SK-N-SH (cell line): ENCODE results near the gene NUDT1. TPM values are rescaled to one million over a fixed set of nuclear protein-coding genes. Genes with fewer than 3 reads are reported as not detected.
A peak's percentile ranks its signal among the peaks of the same experiment; 100 is the strongest.

Source experiments
- CTCF ChIA-PET: fragments of 300-600, 350-600 bp; formaldehyde crosslinking; extraction: SDS; loops from one replicate; lab custom pipeline; 2021; lab: Yijun Ruan, JAX
- POLR2A ChIA-PET: fragments of 350-600 bp; sonication (Branson Sonifier 250); formaldehyde crosslinking; extraction: SDS; loops from one replicate; lab custom pipeline; 2020; ENCODE audit warnings: antibody characterized with exemption, inconsistent platforms; lab: Yijun Ruan, JAX
- DNase-seq: peaks from one replicate; pipeline ENCODE4 v3.0.0; 2012
- H2AFZ ChIP-seq: fragments of 200-600 bp; sonication (generic); 2 replicates; pipeline ENCODE4 v1.8.1; 2016; ENCODE audit warnings: antibody characterized with exemption, mild to moderate bottlenecking, low read depth
- H3F3A ChIP-seq: fragments of 200-600 bp; sonication (generic); replicated peaks from 2 replicates; pipeline ENCODE3; 2016; ENCODE audit warnings: antibody characterized with exemption, mild to moderate bottlenecking; ENCODE audit not compliant: insufficient read depth
- H3K27ac ChIP-seq, 2 experiments: fragments of 200-500 bp in 1 of 2; fragments of 200-600 bp in 1 of 2; sonication (Bioruptor generic) in 1 of 2; sonication (generic), shearing (Covaris generic) in 1 of 2; 2 replicates each; pipeline versions ENCODE4 v1.5.1 to v1.6.1; 2014 to 2016; ENCODE audit warnings: low read depth in 2 of 2, inconsistent platforms in 1 of 2, low read length in 1 of 2, mild to moderate bottlenecking in 1 of 2, mixed read lengths in 1 of 2
- H3K27me3 ChIP-seq: fragments of 200-600 bp; sonication (generic), shearing (Covaris generic); 2 replicates; pipeline ENCODE4 v1.6.1; 2016; ENCODE audit warnings: mixed run types; ENCODE audit not compliant: insufficient read depth
- H3K36me3 ChIP-seq, 2 experiments: fragments of 200-500 bp in 1 of 2; fragments of 200-600 bp in 1 of 2; sonication (Bioruptor generic) in 1 of 2; sonication (generic) in 1 of 2; replicated peaks in 1 of 2; 2 replicates each; pipeline versions ENCODE3 to v1.5.1; 2014 to 2016; ENCODE audit warnings: low read length in 1 of 2, mild to moderate bottlenecking in 1 of 2; ENCODE audit not compliant: insufficient read depth in 2 of 2, control insufficient read depth in 1 of 2
- H3K4me1 ChIP-seq, 2 experiments: fragments of 200-500 bp in 1 of 2; fragments of 200-600 bp in 1 of 2; sonication (Bioruptor generic) in 1 of 2; sonication (generic), shearing (Covaris generic) in 1 of 2; 2 replicates each; pipeline versions ENCODE4 v1.5.1 to v1.6.1; 2014 to 2016; ENCODE audit warnings: low read depth in 1 of 2, low read length in 1 of 2, mixed run types in 1 of 2; ENCODE audit not compliant: insufficient read depth in 2 of 2, control insufficient read depth in 1 of 2
- H3K4me2 ChIP-seq: fragments of 200-600 bp; sonication (generic), shearing (Covaris generic); 2 replicates; pipeline ENCODE4 v1.6.1; 2017; ENCODE audit warnings: mixed run types
- H3K4me3 ChIP-seq, 2 experiments: fragments of 200-500 bp in 1 of 2; fragments of 200-600 bp in 1 of 2; sonication (Bioruptor generic) in 1 of 2; sonication (generic), shearing (Covaris generic) in 1 of 2; 2 replicates each; pipeline versions ENCODE4 v1.5.1 to v1.8.1; 2014 to 2016; ENCODE audit warnings: low read depth in 2 of 2, inconsistent platforms in 1 of 2, low read length in 1 of 2, mild to moderate bottlenecking in 1 of 2, mixed read lengths in 1 of 2, moderate library complexity in 1 of 2
- H3K79me2 ChIP-seq: fragments of 200-600 bp; sonication (generic); 2 replicates; pipeline ENCODE4 v1.8.1; 2017; ENCODE audit warnings: mild to moderate bottlenecking; ENCODE audit not compliant: insufficient read depth
- H3K9ac ChIP-seq: fragments of 200-600 bp; sonication (generic); 2 replicates; pipeline ENCODE4 v1.6.1; 2017; ENCODE audit warnings: mixed run types
- H3K9me2 ChIP-seq: fragments of 200-600 bp; sonication (generic); 2 replicates; pipeline ENCODE4 v1.6.1; 2017; ENCODE audit warnings: mixed run types
- H3K9me3 ChIP-seq: fragments of 200-600 bp; sonication (generic); 2 replicates; pipeline ENCODE4 v1.6.1; 2017; ENCODE audit warnings: mixed run types, mild to moderate bottlenecking, moderate library complexity
- H4K20me1 ChIP-seq: fragments of 200-600 bp; sonication (generic); 2 replicates; pipeline ENCODE4 v1.6.1; 2017; ENCODE audit warnings: mild to moderate bottlenecking, mixed run types; ENCODE audit not compliant: insufficient read depth
- CHD2 ChIP-seq: fragments of 150-350 bp; IDR thresholded peaks from 2 replicates; pipeline ENCODE4 v1.6.1; 2018; ENCODE audit warnings: low read length; ENCODE audit not compliant: partially characterized antibody
- EP300 ChIP-seq, 2 experiments: IDR thresholded peaks; 2 replicates each; pipeline versions ENCODE4 v1.4.0 to v1.6.1; 2012; ENCODE audit warnings: borderline replicate concordance in 1 of 2, low read depth in 1 of 2, low read length in 1 of 2
- EZH2phosphoT487 ChIP-seq: fragments of 200-600 bp; sonication (generic); IDR thresholded peaks from 2 replicates; pipeline ENCODE4 v1.6.1; 2017; ENCODE audit warnings: low read depth, mixed run types, mild to moderate bottlenecking, antibody characterized with exemption, moderate library complexity, borderline replicate concordance
- FOXM1 ChIP-seq: IDR thresholded peaks from 2 replicates; pipeline ENCODE4 v1.4.0; 2012; ENCODE audit warnings: low read depth, mild to moderate bottlenecking
- IRF3 ChIP-seq: fragments of 150-350 bp; IDR thresholded peaks from 2 replicates; pipeline ENCODE4 v1.6.1; 2016; ENCODE audit warnings: mild to moderate bottlenecking, low read depth, low read length
- MXI1 ChIP-seq: IDR thresholded peaks from 2 replicates; pipeline ENCODE4 v1.6.1; 2012; ENCODE audit warnings: mild to moderate bottlenecking, low read depth, low read length, improper control_type of control experiment
- POLR2AphosphoS5 ChIP-seq: IDR thresholded peaks from 2 replicates; pipeline ENCODE4 v1.6.1; 2012; ENCODE audit warnings: low read depth, low read length
- REST ChIP-seq: IDR thresholded peaks from 2 replicates; pipeline ENCODE4 v1.6.1; 2012; ENCODE audit warnings: mild to moderate bottlenecking, low read depth, low read length, moderate library complexity
- RFX5 ChIP-seq: IDR thresholded peaks from 2 replicates; pipeline ENCODE4 v1.6.1; 2012; ENCODE audit warnings: mild to moderate bottlenecking, improper control_type of control experiment, low read length
- SIN3A ChIP-seq: IDR thresholded peaks from 2 replicates; pipeline ENCODE4 v1.6.1; 2012; ENCODE audit warnings: low read depth, mild to moderate bottlenecking, low read length, moderate library complexity, borderline replicate concordance
- SMC3 ChIP-seq: IDR thresholded peaks from 2 replicates; pipeline ENCODE4 v1.6.1; 2012; ENCODE audit warnings: low read depth, low read length, improper control_type of control experiment
- TAF1 ChIP-seq: IDR thresholded peaks from 2 replicates; pipeline ENCODE4 v1.6.1; 2012; ENCODE audit warnings: low read depth, mild to moderate bottlenecking, low read length, moderate library complexity, borderline replicate concordance
- TEAD4 ChIP-seq: IDR thresholded peaks from 2 replicates; pipeline ENCODE4 v1.4.0; 2012; ENCODE audit warnings: mild to moderate bottlenecking, borderline replicate concordance; ENCODE audit not compliant: insufficient read depth
- WGBS: methylation state at CpG from one replicate; pipeline ENCODE4 v1.1.6; 2017; ENCODE audit warnings: low lambda C conversion rate; 5-methylcytosine and 5-hydroxymethylcytosine counted together
- polyA plus RNA-seq, 3 experiments: library from polyadenylated mRNA; depleted of rRNA; stranded (reverse); fragments of >200 nt; gene quantifications; 2 replicates each; pipeline ENCODE4 v1.2.3, GENCODE V29; 2012

Gene NUDT1
- polyA plus RNA-seq, 1 of the 3 experiments (the other 2 are of a cell fraction): 98.1 TPM

- Histone ChIP-seq H3K4me2 (peak overlapping the region; percentile 94), H3K79me2 (peaks cover 72% of the 10 kb centered on the region), H3K9me2 (no peaks in the 10 kb centered on the region), H3K4me3 (peak overlapping the region; percentile 72 to 93), H3K27ac (peak overlapping the region; percentile 34 to 81; a peak in 2 of 4 replicates), H4K20me1 (peaks cover 1% of the 10 kb centered on the region; the same call in 1 of the 2 replicates), H3F3A (peaks cover 30% of the 10 kb centered on the region), H3K27me3 (no peaks in the 10 kb centered on the region), H3K9me3 (no peaks in the 10 kb centered on the region), H3K4me1 (peaks cover 0 to 37% of the 10 kb centered on the region in 2 experiments; a peak in 1 of 4 replicates), H3K36me3 (peaks cover 42 to 47% of the 10 kb centered on the region in 2 experiments), H2AFZ (peak overlapping the region; percentile 67), H3K9ac (peak overlapping the region; percentile 94)
- DNase-seq: peak; percentile 93
- 3% methylated on average over 38 of the region's 46 CpGs for WGBS
- ChIA-PET POLR2A (interaction anchor here (0.6 to 2.9 kb wide), 3 partner anchors 9 to 148 kb away, joined by 3 to 12 read pairs (median 3); partner anchors contain the start of genes MRM2 and NUDT1), CTCF (interaction anchor here (0.7 to 1.4 kb wide), 9 partner anchors 9 to 646 kb away, joined by 3 to 6 read pairs (median 3); partner anchors contain the start of genes MRM2 and NUDT1)
- 0 out of 2 replicates have a peak, but pooled peaks have one; percentile 5 for TF ChIP-seq RFX5
- TF ChIP-seq REST: no peak
- peak; percentile 15; the same call in 1 of the 2 replicates for TF ChIP-seq MXI1
Measured at GRCh38 chr7:2231992-2232765, 9.8 kb upstream of the NUDT1 start.

GRCh38 chr7:2232766-2233520 lies 9.1 kb upstream of the NUDT1 start, which contains the start of gene MAD1L1:
TSS of gene MAD1L1 (minus strand) at chr7:2232945. CDS start at chr7:2230133, 2,812 bp downstream.
- 1% methylated on average over 55 of the region's 63 CpGs for WGBS
- H3K9me3 ChIP-seq: no peaks in the 10 kb centered on the region
- peak; percentile 98 for DNase-seq
- no peaks in the 10 kb centered on the region for H3K9me2 ChIP-seq
- H3K9ac ChIP-seq: peak within 1 kb of the TSS; percentile 94
- peak within 1 kb of the TSS; percentile 34 to 81 for H3K27ac ChIP-seq
- peak within 1 kb of the TSS; percentile 67 for H2AFZ ChIP-seq
- peak within 1 kb of the TSS; percentile 94 for H3K4me2 ChIP-seq
- peaks cover 72% of the 10 kb centered on the region for H3K79me2 ChIP-seq
- peaks cover 0 to 32% of the 10 kb centered on the region in 2 experiments; a peak in 1 of 4 replicates for H3K4me1 ChIP-seq
- no peaks in the 10 kb centered on the region for H3K27me3 ChIP-seq
- ChIA-PET POLR2A (interaction anchor here (0.6 to 2.9 kb wide), 3 partner anchors 9 to 149 kb away, joined by 3 to 12 read pairs (median 3); partner anchors contain the start of genes MRM2 and NUDT1), CTCF (interaction anchor here (0.7 to 1.5 kb wide), 7 partner anchors 9 to 647 kb away, joined by 3 to 5 read pairs (median 3); partner anchors contain the start of genes MRM2 and NUDT1)
- peaks cover 30% of the 10 kb centered on the region for H3F3A ChIP-seq
- H3K36me3 ChIP-seq: peaks cover 50 to 53% of the 10 kb centered on the region in 2 experiments
- no peaks in the 10 kb centered on the region for H4K20me1 ChIP-seq
- peak within 1 kb of the TSS; percentile 72 to 93 for H3K4me3 ChIP-seq
- no peak for TF ChIP-seq EZH2phosphoT487
- peak; percentile 100 for TF ChIP-seq SIN3A
- TF ChIP-seq TEAD4: no peak
- TF ChIP-seq IRF3: no peak
- TF ChIP-seq POLR2AphosphoS5: peak; percentile 88
- TF ChIP-seq EP300 (IDR thresholded peaks at IDR 0.05; ENCODE audit: borderline replicate concordance in 1 of 2, low read depth in 1 of 2, low read length in 1 of 2): 0 out of 4 replicates have a peak, but pooled peaks of 1 of the 2 experiments have one; percentile 20
- TF ChIP-seq FOXM1: no peak
- TF ChIP-seq TAF1: peak; percentile 85
- TF ChIP-seq SMC3: no peak
- no peak for TF ChIP-seq REST
- peak; percentile 100 for TF ChIP-seq CHD2
